ENCODE results near the gene MSX1. TPM values are rescaled to one million over a fixed set of nuclear protein-coding genes. Genes with fewer than 3 reads are reported as not detected.

The MSX1 gene
- total RNA-seq, 4 donors from 2014 or later, result 1.2 to 4.4 (median 2.5) TPM

DNA sequence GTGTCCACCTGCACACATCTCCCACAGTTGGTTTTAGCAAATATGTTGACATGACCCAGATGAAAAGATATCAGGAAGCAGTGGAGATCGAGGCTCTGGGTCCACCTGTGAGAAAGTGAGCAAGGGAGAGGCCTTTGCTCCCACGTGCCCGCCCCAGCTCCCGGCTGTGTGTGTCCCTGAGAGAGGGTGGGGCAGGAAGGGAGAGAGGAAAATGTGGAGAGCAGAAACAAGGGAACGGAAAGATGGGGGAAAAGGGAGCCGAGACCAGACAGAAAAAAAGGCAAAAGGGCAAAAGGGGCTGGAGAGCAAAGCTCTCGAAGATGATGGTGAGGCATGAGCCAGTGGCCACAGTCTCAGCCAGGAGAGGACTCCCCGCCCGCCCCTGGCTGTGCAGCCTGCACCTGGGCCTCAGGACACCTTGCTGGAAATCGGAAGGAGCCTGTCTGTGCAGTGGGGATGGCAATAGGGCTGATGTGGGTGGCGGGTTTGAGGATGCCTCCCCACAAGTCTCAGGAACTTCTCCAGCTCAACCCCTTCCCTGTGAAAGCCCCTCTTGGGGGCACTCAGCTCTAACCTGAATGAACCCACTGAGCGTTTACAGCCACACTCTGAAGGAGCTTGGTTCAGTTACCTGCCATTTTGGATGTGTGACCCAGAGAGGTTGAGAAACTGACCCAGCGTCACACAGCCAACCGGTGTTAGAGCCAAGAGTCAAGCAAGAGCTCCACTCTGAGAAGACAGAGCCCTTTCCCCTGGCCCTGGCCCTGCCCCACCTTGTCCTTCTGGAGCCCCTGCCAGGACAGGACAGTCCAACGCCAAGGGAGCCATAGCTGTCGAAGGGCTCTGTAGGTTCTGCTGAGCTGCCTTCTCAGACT is 20.3 kb upstream of the MSX1 start:
- no peaks in the 10 kb centered on the region for H3K9me3 ChIP-seq
- H3K27ac ChIP-seq, result no peak overlapping the region
- no peaks in the 10 kb centered on the region for H3K4me1 ChIP-seq
- ATAC-seq, result no peak
- no peak for DNase-seq
- no peak for TF ChIP-seq POLR2A (IDR thresholded peaks at IDR 0.05)
- TF ChIP-seq, protein P1, sequence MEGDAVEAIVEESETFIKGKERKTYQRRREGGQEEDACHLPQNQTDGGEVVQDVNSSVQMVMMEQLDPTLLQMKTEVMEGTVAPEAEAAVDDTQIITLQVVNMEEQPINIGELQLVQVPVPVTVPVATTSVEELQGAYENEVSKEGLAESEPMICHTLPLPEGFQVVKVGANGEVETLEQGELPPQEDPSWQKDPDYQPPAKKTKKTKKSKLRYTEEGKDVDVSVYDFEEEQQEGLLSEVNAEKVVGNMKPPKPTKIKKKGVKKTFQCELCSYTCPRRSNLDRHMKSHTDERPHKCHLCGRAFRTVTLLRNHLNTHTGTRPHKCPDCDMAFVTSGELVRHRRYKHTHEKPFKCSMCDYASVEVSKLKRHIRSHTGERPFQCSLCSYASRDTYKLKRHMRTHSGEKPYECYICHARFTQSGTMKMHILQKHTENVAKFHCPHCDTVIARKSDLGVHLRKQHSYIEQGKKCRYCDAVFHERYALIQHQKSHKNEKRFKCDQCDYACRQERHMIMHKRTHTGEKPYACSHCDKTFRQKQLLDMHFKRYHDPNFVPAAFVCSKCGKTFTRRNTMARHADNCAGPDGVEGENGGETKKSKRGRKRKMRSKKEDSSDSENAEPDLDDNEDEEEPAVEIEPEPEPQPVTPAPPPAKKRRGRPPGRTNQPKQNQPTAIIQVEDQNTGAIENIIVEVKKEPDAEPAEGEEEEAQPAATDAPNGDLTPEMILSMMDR (IDR thresholded peaks at IDR 0.05 in 4 of 5, conservative IDR thresholded peaks at IDR 0.05 in 1 of 5), result no peak
- no peak overlapping the region for H3K4me3 ChIP-seq
- intact Hi-C loops (cut with DNase I; ENCODE audit: low total_unique reads), result no loop called here
- no peaks in the 10 kb centered on the region for H3K36me3 ChIP-seq
- H3K27me3 ChIP-seq, result peaks cover 3 to 9% (median 9%) of the 10 kb centered on the region in 3 donors
- in situ Hi-C loops (cut with MboI; ENCODE audit: low sequenced_read_pairs in 4 of 4), result no loop called here

DNA sequence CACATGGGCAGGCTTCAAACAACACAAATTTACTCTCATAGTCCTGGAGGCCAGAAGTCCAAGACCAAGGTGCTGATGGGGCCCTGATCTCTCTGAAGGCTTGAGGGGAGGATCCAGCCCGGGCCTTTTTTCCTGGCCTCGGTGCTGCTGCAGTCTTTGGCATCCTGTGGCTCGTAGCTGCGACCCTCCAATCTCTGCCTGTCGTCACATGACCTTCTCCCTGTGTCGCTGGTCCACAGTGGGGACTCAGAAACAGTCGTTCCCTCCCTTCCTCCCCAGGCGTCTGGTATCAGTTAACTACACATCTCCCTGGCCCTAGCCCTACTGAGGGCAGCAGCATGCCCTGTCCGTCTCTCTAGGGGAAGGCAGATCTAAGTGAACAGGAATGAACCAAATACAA is 19.1 kb upstream of the MSX1 start:
- peaks cover 3 to 9% (median 9%) of the 10 kb centered on the region in 3 donors for H3K27me3 ChIP-seq
- in situ Hi-C loops (cut with MboI; ENCODE audit: low sequenced_read_pairs in 4 of 4), result no loop called here
- H3K4me1 ChIP-seq, result no peaks in the 10 kb centered on the region
- TF ChIP-seq POLR2A (IDR thresholded peaks at IDR 0.05), result no peak
- TF ChIP-seq, protein P1 (IDR thresholded peaks at IDR 0.05 in 4 of 5, conservative IDR thresholded peaks at IDR 0.05 in 1 of 5), result no peak
- H3K27ac ChIP-seq, result no peak overlapping the region
- DNase-seq (no peak), ATAC-seq (no peak)
- intact Hi-C loops (cut with DNase I; ENCODE audit: low total_unique reads), result no loop called here
- no peaks in the 10 kb centered on the region for H3K36me3 ChIP-seq
- H3K4me3 ChIP-seq, result no peak overlapping the region
- no peaks in the 10 kb centered on the region for H3K9me3 ChIP-seq

DNA sequence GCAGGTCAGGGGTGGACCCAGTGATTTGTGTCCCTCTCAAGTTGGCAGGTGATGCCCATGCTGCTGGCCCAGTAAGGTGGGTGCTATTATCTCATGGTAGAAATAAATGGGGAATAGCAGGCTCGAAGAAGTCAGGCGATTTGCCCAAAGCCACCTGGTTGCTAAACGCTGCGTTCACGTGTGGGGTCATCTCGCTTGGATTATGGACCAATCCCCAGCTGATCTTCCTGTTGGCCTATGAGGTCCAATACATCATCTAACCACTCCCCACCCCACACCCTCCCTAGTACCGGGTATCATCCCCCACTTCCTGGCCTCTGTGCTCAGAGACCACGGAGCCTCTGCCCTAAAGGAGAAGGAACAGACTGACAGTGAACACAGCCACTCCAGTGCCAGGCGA is 18.3 kb upstream of the MSX1 start:
- H3K36me3 ChIP-seq, result no peaks in the 10 kb centered on the region
- no peak for TF ChIP-seq POLR2A (IDR thresholded peaks at IDR 0.05)
- TF ChIP-seq, protein P1 (IDR thresholded peaks at IDR 0.05 in 4 of 5, conservative IDR thresholded peaks at IDR 0.05 in 1 of 5), result no peak
- in situ Hi-C loops (cut with MboI; ENCODE audit: low sequenced_read_pairs in 4 of 4), result no loop called here
- no peak overlapping the region for H3K4me3 ChIP-seq
- DNase-seq (no peak), ATAC-seq (no peak)
- H3K27me3 ChIP-seq, result peaks cover 7 to 13% (median 9%) of the 10 kb centered on the region in 3 donors
- no peaks in the 10 kb centered on the region for H3K4me1 ChIP-seq
- no peaks in the 10 kb centered on the region for H3K9me3 ChIP-seq
- no peak overlapping the region for H3K27ac ChIP-seq
- intact Hi-C loops (cut with DNase I; ENCODE audit: low total_unique reads), result no loop called here

DNA sequence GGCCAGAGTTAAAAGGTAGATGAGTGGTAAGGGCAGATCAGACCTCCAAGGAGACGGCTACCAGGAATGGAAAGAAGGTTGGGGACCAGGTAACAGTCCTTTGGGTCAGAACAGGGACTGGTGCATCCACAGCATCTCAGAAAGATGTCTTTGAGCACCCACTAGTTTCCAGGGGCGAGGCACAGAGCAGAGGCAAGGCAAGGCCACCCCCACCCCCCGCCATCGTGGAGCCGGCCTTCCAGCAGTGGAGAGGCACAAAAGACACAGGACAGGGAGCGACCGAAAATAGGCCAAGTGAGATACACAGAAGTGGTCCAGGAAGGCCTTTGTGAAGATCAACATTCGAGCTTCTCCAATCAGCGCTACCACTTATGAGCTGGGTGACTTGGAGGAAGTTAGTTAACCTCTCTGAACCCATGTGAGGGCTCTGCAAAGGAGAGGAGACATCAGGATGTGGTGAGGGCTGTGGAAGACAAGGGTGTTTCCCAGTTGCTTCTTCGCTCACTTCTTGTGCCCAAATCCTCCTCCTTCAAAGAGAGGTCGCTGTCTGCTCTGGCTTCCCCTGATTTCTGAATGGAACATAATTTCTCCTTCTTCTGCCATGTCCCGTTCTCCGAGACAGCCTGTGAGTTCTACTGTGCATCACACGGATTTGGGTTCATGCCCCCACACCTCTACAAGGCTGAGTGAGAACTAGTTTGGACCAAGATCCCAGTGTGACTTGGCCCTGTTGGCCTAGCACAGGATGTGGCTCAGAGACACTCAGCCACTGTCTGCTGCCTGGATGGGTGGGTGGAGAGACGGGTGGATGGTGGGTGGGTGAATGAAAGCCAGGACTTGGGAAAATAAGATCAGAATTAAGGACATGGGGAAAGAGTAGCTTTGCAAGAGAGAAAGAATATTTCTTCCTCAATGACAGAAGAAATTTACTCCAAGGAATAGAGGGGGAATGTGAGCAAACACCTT is 16.7 kb upstream of the MSX1 start:
- DNase-seq (no peak), ATAC-seq (no peak)
- no peaks in the 10 kb centered on the region for H3K9me3 ChIP-seq
- H3K36me3 ChIP-seq, result no peaks in the 10 kb centered on the region
- H3K27me3 ChIP-seq, result peaks cover 8 to 15% (median 13%) of the 10 kb centered on the region in 3 donors
- TF ChIP-seq, protein P1 (IDR thresholded peaks at IDR 0.05 in 4 of 5, conservative IDR thresholded peaks at IDR 0.05 in 1 of 5), result no peak
- no peak for TF ChIP-seq POLR2A (IDR thresholded peaks at IDR 0.05)
- H3K4me1 ChIP-seq, result no peaks in the 10 kb centered on the region
- intact Hi-C loops (cut with DNase I; ENCODE audit: low total_unique reads) (no loop called here), in situ Hi-C loops (cut with MboI; ENCODE audit: low sequenced_read_pairs in 4 of 4) (no loop called here)
- H3K4me3 ChIP-seq, result no peak overlapping the region
- H3K27ac ChIP-seq, result no peak overlapping the region
